HG02981 (cell line): Measurements from ENCODE around the gene UBXN11.
"Not testable (repeated sequence)": the region's sequence is repeated elsewhere in the genome, so short reads cannot be mapped to it uniquely, and the experiment has no call there.

ENCODE experiments used
- ATAC-seq: cut with Tn5 transposase; IDR thresholded peaks from one replicate; pipeline ENCODE4 v1.9.1; 2021; ENCODE audit warnings: mild to moderate bottlenecking, moderate library complexity; ENCODE audit not compliant: unreplicated experiment

UBXN11 gene

GRCh38 chr1:26307363-26307781 is 936 bp upstream of the UBXN11 start:
- ATAC-seq, result no peak

GRCh38 chr1:26305667-26306289 is 658 bp downstream of the UBXN11 start:
- no peak for ATAC-seq

GRCh38 chr1:26302733-26303405 is 3.6 kb downstream of the UBXN11 start:
- ATAC-seq, result no peak

- no peak for ATAC-seq
Measured at GRCh38 chr1:26300578-26301275, 5.7 kb downstream of the UBXN11 start.

- ATAC-seq, result no peak
Measured at GRCh38 chr1:26297791-26298124, 8.7 kb downstream of the UBXN11 start.

- ATAC-seq, result no peak
Measured at GRCh38 chr1:26297057-26297790, 9.2 kb downstream of the UBXN11 start.

GRCh38 chr1:26296340-26297056 is 9.9 kb downstream of the UBXN11 start:
- no peak for ATAC-seq

- ATAC-seq, result no peak
Measured at GRCh38 chr1:26295194-26296138, 11.0 kb downstream of the UBXN11 start.

- no peak for ATAC-seq
Measured at GRCh38 chr1:26293911-26294463, 12.4 kb downstream of the UBXN11 start.

- ATAC-seq, result not testable (repeated sequence)
Measured at GRCh38 chr1:26292735-26293134, 13.7 kb downstream of the UBXN11 start.

GRCh38 chr1:26291939-26292338 is 14.5 kb downstream of the UBXN11 start:
- no peak for ATAC-seq

- no peak for ATAC-seq
Measured at GRCh38 chr1:26291433-26291832, 15.0 kb downstream of the UBXN11 start.

GRCh38 chr1:26290882-26291261 is 15.6 kb downstream of the UBXN11 start:
- ATAC-seq, result no peak

GRCh38 chr1:26290122-26290881 is 16.1 kb downstream of the UBXN11 start:
- ATAC-seq, result no peak

GRCh38 chr1:26289158-26290059 is 17.0 kb downstream of the UBXN11 start:
- no peak for ATAC-seq

GRCh38 chr1:26288311-26288941 is 18.0 kb downstream of the UBXN11 start:
- no peak for ATAC-seq

- ATAC-seq, result no peak
Measured at GRCh38 chr1:26287811-26288210, 18.6 kb downstream of the UBXN11 start.
